ENCODE results near the gene GPX7.

GRCh38 chr1:52576074-52576473 lies 26.1 kb upstream of the GPX7 start:
- no peak for TF ChIP-seq CTCF (IDR thresholded peaks at IDR 0.05)
- no peak for TF ChIP-seq POLR2A (IDR thresholded peaks at IDR 0.05)
- no peak for TF ChIP-seq EP300 (IDR thresholded peaks at IDR 0.05)
- TF ChIP-seq POLR2AphosphoS5 (IDR thresholded peaks at IDR 0.05) = no peak
